ENCODE data around the gene RAPGEF6.

DNA sequence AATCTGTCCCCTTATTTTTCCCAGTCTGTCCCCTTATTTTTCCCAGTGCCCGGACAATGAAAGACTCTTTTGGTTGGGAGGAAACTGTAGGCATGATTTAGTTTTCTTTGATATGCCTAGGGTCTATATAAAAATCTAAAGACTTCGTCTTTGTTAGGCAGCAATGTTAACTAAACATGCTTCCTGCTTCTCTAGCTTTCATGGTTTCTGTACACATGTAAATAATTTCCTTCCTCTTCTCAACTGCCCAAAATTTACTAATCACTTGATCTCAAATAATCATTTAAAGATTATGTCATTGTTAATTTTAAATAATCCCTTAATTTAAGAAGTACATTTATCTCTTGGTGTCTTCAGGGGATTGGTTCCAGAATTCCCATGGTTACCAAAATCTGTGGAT lies 47.8 kb upstream of the RAPGEF6 start:
- TF ChIP-seq TAF1 (IDR thresholded peaks at IDR 0.05; ENCODE audit: borderline replicate concordance, low read depth, low read length) = no peak
- TF ChIP-seq POLR2A (IDR thresholded peaks at IDR 0.05; ENCODE audit: low read depth, low read length) = no peak

Data from GM12892 (cell line).